Left renal pelvis (tissue), 4 donors: Measurements from ENCODE around the gene CSNK2B. TPM values are rescaled to one million over a fixed set of nuclear protein-coding genes. Genes with fewer than 3 reads are reported as not detected.

Experiments
- DNase-seq, 4 donors: peaks; one replicate each; pipeline ENCODE4 v3.0.0-alpha.2; 2013; ENCODE audit warnings: low read depth in 4 of 4, low spot score in 3 of 4
- polyA plus RNA-seq, 4 donors: library from polyadenylated mRNA; unstranded; fragments of 120-200 nt; gene quantifications; one replicate each; pipeline ENCODE4 v1.2.1, GENCODE V29; 2013; ENCODE audit not compliant: insufficient read length in 4 of 4

The CSNK2B gene
- polyA plus RNA-seq, 4 donors: 184 to 243 (median 239) TPM

DNA sequence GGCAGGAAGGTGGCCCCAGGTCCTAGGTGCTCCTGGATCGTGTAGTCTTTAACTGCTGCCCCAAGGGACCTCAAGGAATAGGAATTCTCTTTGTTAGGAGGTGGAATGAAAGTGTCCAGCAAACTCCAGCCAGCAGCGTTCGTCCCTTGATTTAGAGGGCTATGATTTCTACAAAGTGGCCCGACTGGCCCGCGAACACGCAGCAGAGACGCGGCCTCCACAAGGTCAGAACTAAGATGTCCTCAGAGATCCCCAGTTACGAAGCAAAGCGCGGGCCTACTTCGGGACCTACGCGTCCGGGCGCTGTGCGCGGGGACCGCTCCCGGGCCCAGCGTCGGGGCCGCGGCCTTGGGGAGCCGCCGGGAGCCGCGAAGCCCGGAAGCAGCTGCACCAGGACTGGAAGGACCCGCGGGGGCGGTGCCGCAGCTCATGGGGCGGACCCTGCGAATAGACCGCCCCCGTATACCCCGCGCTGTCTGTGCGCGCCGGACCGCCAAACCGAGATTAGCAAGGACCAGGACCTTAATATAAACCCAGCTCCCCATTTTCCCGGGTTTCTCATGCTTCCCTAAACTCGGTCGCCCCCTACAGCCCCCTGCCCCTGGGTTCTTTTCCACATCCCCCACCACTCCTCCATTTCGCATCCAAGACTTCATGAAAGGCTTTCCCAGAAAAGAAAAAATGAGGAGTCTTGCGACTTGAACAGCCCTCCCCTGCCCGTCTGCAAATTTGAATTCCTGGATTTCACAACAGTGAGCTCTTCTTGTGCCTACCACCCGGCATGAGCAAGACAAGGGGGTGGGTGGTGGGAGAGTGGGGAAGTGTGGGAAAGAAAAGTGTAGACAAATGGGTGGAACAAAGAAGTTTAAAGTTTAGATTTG, 5.3 kb upstream of the CSNK2B start, which contains the start of gene C6orf47:
Gene C6orf47 (minus strand): TSS at position 398 of the 881 bp plus-strand sequence. CDS start 831 bp downstream, outside the sequence.
- DNase-seq: peak in 1 of 4 donors; percentile 75

DNA sequence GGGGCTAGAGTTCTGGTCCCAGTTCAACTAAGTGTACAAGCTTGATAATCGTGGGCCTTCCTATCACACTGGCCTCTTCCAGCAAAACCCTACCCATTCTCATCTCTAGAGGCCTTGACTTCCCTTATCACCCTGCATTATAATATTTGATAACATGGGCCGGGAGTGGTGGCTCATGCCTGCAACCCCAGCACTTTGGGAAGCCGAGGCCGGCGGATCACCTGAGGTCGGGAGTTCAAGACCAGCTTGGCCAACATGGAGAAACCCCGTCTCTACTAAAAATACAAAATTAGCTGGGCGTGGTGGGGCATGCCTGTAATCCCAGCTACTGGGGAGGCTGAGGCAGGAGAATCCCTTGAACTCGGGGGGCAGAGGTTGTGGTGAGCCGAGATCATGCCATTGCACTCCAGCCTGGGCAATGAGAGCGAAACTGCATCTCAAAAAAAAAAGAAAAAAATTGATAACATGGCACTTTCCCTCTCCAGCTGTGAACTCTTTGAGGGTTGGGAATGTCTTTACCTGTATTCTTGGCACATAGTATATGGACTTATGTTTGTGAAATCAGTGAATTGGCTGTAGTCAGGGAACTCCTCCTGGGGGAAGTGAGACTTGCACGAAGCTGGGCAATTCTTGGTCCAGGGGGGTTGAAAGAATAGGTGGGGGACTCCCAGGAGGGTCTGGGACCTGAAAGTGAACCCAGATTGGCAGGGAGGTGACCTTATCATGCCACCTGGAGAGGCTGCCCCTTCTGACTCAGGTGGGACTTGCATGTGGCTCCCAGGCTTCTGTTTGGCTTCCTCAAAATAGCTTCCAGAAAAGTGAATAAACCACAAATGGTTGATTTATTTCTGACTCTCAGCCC, 4.4 kb upstream of the CSNK2B start:
- no peak for DNase-seq

DNA sequence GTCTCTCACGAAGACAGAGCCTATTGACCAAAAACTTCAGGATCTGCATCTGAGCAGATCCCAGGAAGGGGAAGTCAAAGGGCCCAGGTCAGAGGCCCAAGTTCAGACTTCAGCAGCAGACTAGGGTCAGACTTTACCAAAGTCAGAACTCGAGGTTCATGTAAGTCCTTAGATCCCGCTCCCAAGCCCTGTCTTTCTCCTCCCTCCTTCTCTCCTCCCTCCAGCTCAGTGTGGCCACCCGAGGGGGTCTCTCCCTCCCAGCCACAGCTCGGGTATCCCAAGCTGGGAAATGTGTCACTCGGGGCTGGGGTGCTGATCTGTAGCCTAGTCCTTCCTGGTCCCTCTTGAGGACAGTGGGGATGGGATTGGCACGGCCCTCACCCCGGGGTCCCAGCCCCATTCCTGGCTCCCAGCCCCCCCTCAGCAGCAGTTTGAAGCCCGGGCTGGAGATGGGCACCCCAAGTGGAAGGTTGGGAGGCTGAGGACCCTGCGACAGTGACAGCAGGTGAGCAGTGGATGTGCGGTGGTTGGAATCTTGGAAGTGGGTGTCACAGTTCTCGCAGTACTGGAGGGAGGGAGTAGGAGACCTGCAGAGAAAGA, 3.7 kb upstream of the CSNK2B start:
- no peak for DNase-seq

GRCh38 chr6:31663126-31663960, 2.5 kb upstream of the CSNK2B start:
- DNase-seq: no peak

DNA sequence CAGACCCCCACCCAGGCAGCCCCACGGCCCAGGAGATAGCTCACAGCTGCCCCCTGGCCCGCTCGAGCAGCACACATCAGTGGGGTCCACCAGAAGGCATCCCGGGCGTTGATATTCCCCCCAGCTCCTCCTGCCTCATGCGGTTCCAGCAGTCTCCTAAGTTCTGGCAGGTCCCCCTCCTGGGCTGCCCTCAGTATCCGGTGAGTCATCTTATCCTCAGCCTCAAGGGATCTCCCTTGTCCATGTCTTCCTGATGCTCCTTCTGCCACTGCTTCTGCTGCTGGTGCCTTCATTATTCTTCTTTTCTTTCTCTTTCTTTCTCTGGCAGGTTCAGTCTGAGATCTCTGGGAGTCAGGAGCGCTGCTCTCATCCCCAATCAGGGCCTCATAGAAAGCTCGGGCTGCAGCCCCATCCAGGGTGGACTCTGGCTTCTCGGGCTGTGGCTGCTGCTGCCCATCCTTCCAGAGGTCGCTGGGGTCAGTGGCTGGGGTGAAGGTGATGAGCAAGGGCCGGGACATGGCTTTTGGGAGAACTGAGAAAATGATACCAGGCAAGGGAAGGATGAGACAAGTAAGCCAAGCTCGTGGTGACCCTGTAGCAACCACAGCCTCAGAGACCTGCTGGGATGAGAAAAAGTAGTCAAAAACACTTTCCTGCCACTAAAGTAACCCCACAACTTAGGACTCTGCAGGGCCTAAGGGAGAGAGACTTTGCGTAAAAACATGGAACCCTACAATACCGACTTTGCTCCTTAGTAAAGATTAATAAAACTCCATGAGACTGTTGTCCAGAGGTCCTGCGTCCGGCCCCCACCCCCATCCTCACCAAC, 1.7 kb upstream of the CSNK2B start:
- DNase-seq: no peak

DNA sequence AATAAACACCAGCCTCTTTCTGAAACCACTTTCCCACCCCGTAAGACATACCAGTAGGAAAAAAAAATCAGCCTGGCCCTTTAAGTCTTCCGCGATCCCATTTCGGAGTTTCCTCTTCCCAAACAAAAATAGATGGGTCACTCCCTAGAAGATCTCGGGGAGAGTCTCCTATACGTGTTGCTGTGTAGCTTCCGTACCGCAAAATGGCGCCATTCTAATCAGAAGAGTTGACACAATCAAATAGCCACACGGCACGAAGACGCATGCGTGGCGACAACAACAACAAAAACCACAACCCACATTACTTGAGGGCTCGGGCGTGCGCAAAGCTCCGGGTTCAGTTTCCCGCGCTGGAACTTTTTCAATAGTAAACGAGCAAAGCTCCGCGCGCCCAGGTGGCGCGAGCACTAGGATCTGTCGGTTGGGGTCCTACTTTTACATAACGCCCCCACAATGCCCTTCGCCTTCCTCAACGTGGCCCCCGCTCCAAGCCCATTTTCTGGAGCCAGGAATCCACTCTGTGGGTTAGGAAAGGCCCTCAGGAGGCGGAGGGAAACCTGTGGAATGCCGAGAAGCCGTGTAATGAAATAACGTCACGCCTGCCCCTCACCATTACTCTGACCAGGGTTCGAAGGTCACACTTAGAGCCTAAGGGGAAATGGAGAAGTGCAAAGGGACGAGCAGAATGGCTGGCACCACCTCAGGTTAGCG, 935 bp upstream of the CSNK2B start, which contains the start of gene GPANK1:
Gene GPANK1 (minus strand): TSS at position 208 of the 711 bp plus-strand sequence. CDS start 519 bp downstream, outside the sequence.
- DNase-seq: peak; percentile 87 to 89 (median 88)

GRCh38 chr6:31666337-31666965, 571 bp downstream of the CSNK2B start:
- DNase-seq: no peak

- DNase-seq: no peak
Measured at GRCh38 chr6:31669676-31670075, 3.8 kb downstream of the CSNK2B start, which contains the start of gene LY6G5B. Gene LY6G5B (plus strand): TSS chr6:31669976. CDS start chr6:31670951, 975 bp downstream.

DNA sequence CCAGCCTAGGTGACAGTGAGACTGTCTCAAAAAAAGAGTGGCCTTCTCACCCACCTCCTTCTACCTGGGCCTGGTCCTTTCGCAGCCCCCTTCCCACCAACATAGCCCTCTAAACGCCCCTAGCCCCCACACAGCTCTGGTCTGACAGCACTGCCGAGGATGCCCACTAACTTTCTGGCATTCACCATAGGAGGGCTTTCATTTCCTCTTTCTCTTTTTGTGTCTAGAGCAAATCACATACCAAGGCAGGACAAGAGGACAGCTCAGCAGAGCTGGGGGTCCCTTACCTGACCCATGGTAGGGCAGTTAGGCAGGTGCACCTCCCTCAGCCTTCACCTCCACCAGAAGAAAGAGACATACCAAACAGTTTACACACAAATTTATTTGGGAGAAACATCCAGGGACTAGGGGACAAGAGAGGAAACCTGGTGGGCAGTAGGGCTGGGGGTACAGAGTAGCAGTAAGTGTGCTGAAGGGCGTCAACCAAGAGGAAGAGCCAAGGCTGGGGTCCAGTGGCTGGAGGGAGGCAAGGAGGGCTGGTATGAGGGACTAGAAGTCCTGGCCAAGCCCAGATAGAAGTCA, 10.5 kb downstream of the CSNK2B start:
- DNase-seq: no peak

GRCh38 chr6:31676904-31677303, 11.0 kb downstream of the CSNK2B start:
- DNase-seq: no peak

GRCh38 chr6:31677955-31678354, 12.1 kb downstream of the CSNK2B start:
- no peak for DNase-seq

GRCh38 chr6:31680226-31681134, 14.6 kb downstream of the CSNK2B start, which contains the start of gene LY6G5C:
Gene LY6G5C (minus strand): TSS chr6:31681067. CDS start chr6:31680373, 694 bp downstream.
- DNase-seq: peak in 2 of 4 donors; percentile 70 to 80

DNA sequence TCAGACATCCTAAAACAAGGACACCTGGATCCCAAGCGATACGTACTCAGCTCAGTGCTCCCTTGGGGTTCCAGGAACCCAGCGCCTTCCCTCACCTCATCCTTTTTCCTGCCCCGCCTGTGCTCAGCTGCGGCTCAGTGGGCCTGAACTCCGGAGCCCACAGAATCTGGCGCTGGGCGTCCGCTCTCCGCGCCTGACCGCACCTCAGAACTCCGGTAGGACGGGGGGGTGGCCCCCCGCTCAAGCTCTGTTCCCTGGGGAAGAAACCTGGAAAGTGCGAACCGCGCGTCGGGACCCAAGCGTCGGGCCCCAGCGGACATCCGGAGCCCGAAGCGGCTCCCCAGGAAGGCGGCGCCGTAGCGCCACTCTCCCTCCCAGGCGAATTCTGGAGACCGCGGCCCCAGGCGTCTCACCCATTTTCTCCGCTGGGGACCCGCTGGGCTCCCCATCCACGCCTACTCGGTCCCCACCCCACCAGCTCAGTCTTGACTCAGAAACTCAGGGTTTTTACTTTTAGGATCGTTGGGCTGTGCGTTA, 15.3 kb downstream of the CSNK2B start:
- DNase-seq: no peak

GRCh38 chr6:31683591-31683990, 17.7 kb downstream of the CSNK2B start:
- DNase-seq: no peak

DNA sequence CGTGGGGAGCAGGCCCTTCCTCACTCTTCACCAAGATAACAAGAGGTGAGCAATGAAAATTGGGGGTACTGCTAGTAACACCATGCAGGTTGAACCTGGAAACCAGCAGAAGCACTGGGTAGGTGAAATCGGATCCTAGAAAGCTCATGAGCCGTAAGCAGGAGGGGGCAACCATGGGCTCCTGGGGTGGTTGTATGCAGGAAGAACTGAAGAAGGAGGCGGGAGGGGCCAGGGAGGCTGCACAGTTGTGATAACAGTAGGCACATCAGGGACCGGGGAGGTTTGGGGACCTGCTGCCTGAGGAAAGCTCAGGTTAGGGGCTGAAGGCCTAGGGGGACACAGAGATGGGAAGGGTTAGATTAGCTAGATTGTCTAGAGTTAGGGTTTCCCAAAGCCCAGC, 20.6 kb downstream of the CSNK2B start:
- no peak for DNase-seq

- no peak for DNase-seq
Measured at GRCh38 chr6:31687321-31687720, 21.4 kb downstream of the CSNK2B start.
